Measurements from ENCODE around the gene APOD. TPM values are rescaled to one million over a fixed set of nuclear protein-coding genes. Genes with fewer than 3 reads are reported as not detected.

Gene APOD
- total and polyA plus RNA-seq, 9 of the 15 experiments (the other 6 are each of a cell fraction or from before 2014, with no cell fraction given) = 0.18 to 0.50 (median 0.35) TPM; not detected in 1

- TF ChIP-seq SAFB2 (IDR thresholded peaks at IDR 0.05; ENCODE audit: borderline replicate concordance, low read depth, low read length, severe bottlenecking) (no peak), NR3C1 (CRISPR knock-in tag; IDR thresholded peaks at IDR 0.05) (no peak), HMBOX1 (IDR thresholded peaks at IDR 0.05) (no peak), FIP1L1 (IDR thresholded peaks at IDR 0.05; ENCODE audit: low read depth, low read length, poor library complexity, severe bottlenecking) (peak; percentile 85), IRF9 (tag; IDR thresholded peaks at IDR 0.05) (no peak), ZBTB34 (CRISPR knock-in tag; IDR thresholded peaks at IDR 0.05) (no peak), MNT (conservative IDR thresholded peaks at IDR 0.05) (peak in 1 of 2 experiments; percentile 45; a peak in 1 of 4 replicates), MAFF (IDR thresholded peaks at IDR 0.05; ENCODE audit: low read length) (no peak), TCF3 (CRISPR knock-in tag; IDR thresholded peaks at IDR 0.05) (no peak), TAF9B (IDR thresholded peaks at IDR 0.05; ENCODE audit: partially characterized antibody) (no peak), ZFP36 (IDR thresholded peaks at IDR 0.05; ENCODE audit: low read depth, low read length, partially characterized antibody) (no peak), MBD2 (IDR thresholded peaks at IDR 0.05; ENCODE audit: borderline replicate concordance, low read depth) (peak; percentile 60; the same call in 1 of the 2 replicates), NFIC (IDR thresholded peaks at IDR 0.05) (peak; percentile 8; the same call in 1 of the 2 replicates), HNRNPH1 (optimal IDR thresholded peaks at IDR 0.05; ENCODE audit: low read depth, low read length) (no peak), MECOM (CRISPR knock-in tag; IDR thresholded peaks at IDR 0.05) (no peak), RBFOX2 (IDR thresholded peaks at IDR 0.05; ENCODE audit: low read depth, low read length) (peak; percentile 96), ZNF551 (CRISPR knock-in tag; IDR thresholded peaks at IDR 0.05) (no peak), ATF1 (CRISPR knock-in tag; IDR thresholded peaks at IDR 0.05) (no peak), ATF1 (tag; IDR thresholded peaks at IDR 0.05) (peak; percentile 73), CTCFL (IDR thresholded peaks at IDR 0.05; ENCODE audit: borderline replicate concordance, insufficient read depth, low read depth, low read length, poor library complexity, severe bottlenecking) (no peak), HIVEP1 (CRISPR knock-in tag; IDR thresholded peaks at IDR 0.05) (no peak)
Observed at GRCh38 chr3:195542698-195543499, 40.8 kb downstream of the APOD start, which contains the start of gene PPP1R2 (continued).
